ENCODE data around the gene HAPLN3. TPM values are rescaled to one million over a fixed set of nuclear protein-coding genes. Genes with fewer than 3 reads are reported as not detected.
"Not testable (repeated sequence)": the region's sequence is repeated elsewhere in the genome, so short reads cannot be mapped to it uniquely, and the experiment has no call there.

HAPLN3 gene, protein sequence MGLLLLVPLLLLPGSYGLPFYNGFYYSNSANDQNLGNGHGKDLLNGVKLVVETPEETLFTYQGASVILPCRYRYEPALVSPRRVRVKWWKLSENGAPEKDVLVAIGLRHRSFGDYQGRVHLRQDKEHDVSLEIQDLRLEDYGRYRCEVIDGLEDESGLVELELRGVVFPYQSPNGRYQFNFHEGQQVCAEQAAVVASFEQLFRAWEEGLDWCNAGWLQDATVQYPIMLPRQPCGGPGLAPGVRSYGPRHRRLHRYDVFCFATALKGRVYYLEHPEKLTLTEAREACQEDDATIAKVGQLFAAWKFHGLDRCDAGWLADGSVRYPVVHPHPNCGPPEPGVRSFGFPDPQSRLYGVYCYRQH
- 16.9 TPM for total RNA-seq

- Histone ChIP-seq H3K4me1 (peaks cover 54% of the 10 kb centered on the region), H3K27ac (peak within 1 kb of the TSS; percentile 40), H3K36me3 (no peaks in the 10 kb centered on the region), H3K9me3 (no peaks in the 10 kb centered on the region), H3K27me3 (no peaks in the 10 kb centered on the region), H3K4me3 (peak within 1 kb of the TSS; percentile 53 to 54)
- DNase-seq (ENCODE audit: extremely low spot score in 2 of 2): no peak
- TF ChIP-seq POLR2AphosphoS5 (IDR thresholded peaks at IDR 0.05; ENCODE audit: insufficient read depth in 1 of 2, low read depth in 1 of 2) (no peak), POLR2A (IDR thresholded peaks at IDR 0.05) (no peak), CTCF (IDR thresholded peaks at IDR 0.05) (no peak)
- intact Hi-C loops (cut with DNase I): loop anchor here (5.0 kb wide), 1 partner anchor 282 kb away; no protein-coding TSS in a partner anchor
Measured at GRCh38 chr15:88894819-88895767, at the start of gene HAPLN3. HAPLN3 (minus strand) TSS chr15:88895544; CDS start chr15:88887298, 8,246 bp downstream.

DNA sequence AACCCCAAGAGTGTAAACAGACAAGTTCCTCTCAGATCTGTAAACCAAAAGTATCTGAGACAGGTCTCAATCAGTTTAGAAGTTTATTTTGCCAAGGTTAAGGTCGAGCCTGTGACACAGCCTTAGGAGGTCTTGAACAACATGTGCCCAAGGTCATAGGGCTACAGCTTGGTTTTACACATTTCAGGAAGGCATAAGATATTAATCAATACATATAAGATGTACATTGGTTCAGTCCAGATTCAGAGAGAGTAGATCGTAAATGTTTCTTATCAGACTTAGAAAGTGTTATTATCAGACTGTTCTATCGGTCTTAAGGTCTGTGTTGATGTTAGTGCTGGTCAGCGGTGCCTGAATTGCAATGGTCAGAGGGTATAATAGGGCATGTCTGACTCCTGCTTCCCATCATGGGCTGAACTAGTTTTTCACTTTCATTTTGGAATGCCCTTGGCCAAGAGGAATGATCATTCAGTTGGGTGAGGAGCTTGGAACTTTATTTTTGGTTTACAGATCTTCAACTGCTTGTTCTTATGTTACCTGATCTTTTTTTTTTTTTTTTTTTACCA, 44.8 kb upstream of the HAPLN3 start:
- DNase-seq (ENCODE audit: extremely low spot score in 2 of 2): peak in 1 of 2 donors; percentile 20
- intact Hi-C loops (cut with DNase I): no loop called here
- H3K4me3 ChIP-seq: no peak overlapping the region
- H3K4me1 ChIP-seq: no peaks in the 10 kb centered on the region
- H3K9me3 ChIP-seq: no peaks in the 10 kb centered on the region
- no peaks in the 10 kb centered on the region for H3K27me3 ChIP-seq
- TF ChIP-seq POLR2A (IDR thresholded peaks at IDR 0.05) (no peak), POLR2AphosphoS5 (IDR thresholded peaks at IDR 0.05; ENCODE audit: insufficient read depth in 1 of 2, low read depth in 1 of 2) (no peak), CTCF (IDR thresholded peaks at IDR 0.05) (no peak)
- no peaks in the 10 kb centered on the region for H3K36me3 ChIP-seq
- no peak overlapping the region for H3K27ac ChIP-seq

DNA sequence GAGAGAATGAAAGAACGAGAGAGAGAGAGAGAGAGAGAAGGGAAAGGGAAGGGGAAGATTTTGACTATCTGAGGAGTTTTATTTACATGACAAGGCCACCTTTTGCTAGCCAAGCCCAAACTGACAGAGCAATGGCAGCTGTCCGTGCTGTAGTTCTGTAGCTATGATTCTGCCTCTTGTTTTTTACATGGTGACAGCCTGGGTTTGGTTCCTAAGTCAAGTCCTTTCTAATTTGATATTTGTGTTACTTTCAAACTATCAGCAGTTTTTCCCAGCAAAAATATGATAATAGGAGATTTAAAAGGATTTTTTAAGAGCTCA, 44.1 kb upstream of the HAPLN3 start:
- H3K4me3 ChIP-seq: no peak overlapping the region
- no peak overlapping the region for H3K27ac ChIP-seq

DNA sequence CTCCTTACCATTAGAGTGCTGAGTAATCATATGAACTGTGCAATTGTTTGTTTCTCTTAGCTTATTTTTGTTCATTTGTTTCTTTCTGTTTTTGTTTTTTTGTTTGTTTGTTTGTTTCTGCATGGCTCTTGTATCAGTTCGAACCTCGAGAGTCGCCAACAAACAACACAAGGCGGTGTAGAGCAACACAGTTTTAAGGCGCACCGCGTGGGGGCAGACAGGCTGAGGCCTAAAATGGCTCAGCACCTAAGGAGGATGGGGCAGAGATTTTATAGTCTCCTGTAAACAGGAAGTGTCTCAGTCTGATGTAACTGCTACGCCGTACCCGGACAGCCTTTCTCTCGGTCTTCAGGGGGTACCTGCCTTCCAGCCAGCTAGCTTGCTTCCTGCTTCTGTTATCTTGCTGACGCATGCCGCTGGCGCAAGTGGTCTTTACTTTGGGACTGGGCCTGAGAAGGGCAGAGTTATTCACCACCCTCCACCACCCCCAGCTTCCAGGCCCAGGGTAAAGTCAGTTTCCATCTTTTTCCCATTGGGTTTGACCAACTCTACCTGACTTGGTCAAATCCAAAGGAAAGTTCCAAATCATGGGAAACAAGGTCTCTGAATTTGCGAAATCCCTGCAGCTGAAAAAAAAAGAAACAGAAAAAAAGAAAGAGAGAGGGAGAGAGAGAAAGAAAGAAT, 43.6 kb upstream of the HAPLN3 start:
- DNase-seq (ENCODE audit: extremely low spot score in 2 of 2): peak in 1 of 2 donors; percentile 44
- TF ChIP-seq POLR2A (IDR thresholded peaks at IDR 0.05): no peak
- no peak for TF ChIP-seq POLR2AphosphoS5 (IDR thresholded peaks at IDR 0.05; ENCODE audit: insufficient read depth in 1 of 2, low read depth in 1 of 2)
- TF ChIP-seq CTCF (IDR thresholded peaks at IDR 0.05): no peak
- intact Hi-C loops (cut with DNase I): no loop called here
- Histone ChIP-seq H3K4me3 (no peak overlapping the region), H3K9me3 (no peaks in the 10 kb centered on the region), H3K27ac (no peak overlapping the region), H3K27me3 (no peaks in the 10 kb centered on the region), H3K4me1 (no peaks in the 10 kb centered on the region), H3K36me3 (no peaks in the 10 kb centered on the region)

More for the DNA sequence above, 44.1 kb upstream of the HAPLN3 start:
- H3K4me1 ChIP-seq: no peaks in the 10 kb centered on the region
- intact Hi-C loops (cut with DNase I): no loop called here
- no peaks in the 10 kb centered on the region for H3K9me3 ChIP-seq
- TF ChIP-seq CTCF (IDR thresholded peaks at IDR 0.05) (no peak), POLR2A (IDR thresholded peaks at IDR 0.05) (no peak), POLR2AphosphoS5 (IDR thresholded peaks at IDR 0.05; ENCODE audit: insufficient read depth in 1 of 2, low read depth in 1 of 2) (no peak)
- DNase-seq (ENCODE audit: extremely low spot score in 2 of 2): peak in 1 of 2 donors; percentile 1
- H3K27me3 ChIP-seq: no peaks in the 10 kb centered on the region
- no peaks in the 10 kb centered on the region for H3K36me3 ChIP-seq

GRCh38 chr15:88934449-88934848, 39.1 kb upstream of the HAPLN3 start:
- H3K36me3 ChIP-seq; H3K27ac ChIP-seq; H3K27me3 ChIP-seq; intact Hi-C loops (cut with DNase I); H3K4me3 ChIP-seq; H3K9me3 ChIP-seq; H3K4me1 ChIP-seq; DNase-seq (ENCODE audit: extremely low spot score in 2 of 2): not testable (repeated sequence)

All from vagina (tissue), 2 donors.